Common myeloid progenitor, CD34-positive (primary cell): ENCODE data around the gene KIF12.

Source experiments
- CTCF ChIA-PET: fragments of 350-600 bp; sonication (Branson Sonifier 250); formaldehyde crosslinking; loops from one replicate; lab custom pipeline; 2021; ENCODE audit warnings: antibody characterized with exemption; lab: Charles Lee
- POLR2A ChIA-PET: fragments of 350-600 bp; sonication (Branson Sonifier 250); formaldehyde crosslinking; loops from one replicate; lab custom pipeline; 2021; ENCODE audit warnings: antibody characterized with exemption; lab: Charles Lee
- DNase-seq, 3 donors: peaks; one replicate each; pipeline versions ENCODE4 v3.0.0 to v3.0.0-alpha.2; 2013
- H3K27ac ChIP-seq, 2 experiments: 1 replicate in 1 of 2; 2 replicates in 1 of 2; pipeline ENCODE4 v1.7.0; 2013; ENCODE audit warnings: inconsistent platforms in 2 of 2, low read length in 2 of 2, mild to moderate bottlenecking in 2 of 2, low read depth in 1 of 2, moderate library complexity in 1 of 2; ENCODE audit not compliant: severe bottlenecking in 2 of 2, insufficient read depth in 1 of 2, poor library complexity in 1 of 2
- H3K27me3 ChIP-seq, 5 experiments: replicated peaks in 2 of 5; 1 replicate in 3 of 5; 2 replicates in 2 of 5; pipeline versions ENCODE4 v1.6.1 to v1.7.0; 2013; ENCODE audit warnings: low read length in 4 of 5, mild to moderate bottlenecking in 2 of 5, moderate library complexity in 2 of 5, inconsistent platforms in 1 of 5; ENCODE audit not compliant: insufficient read depth in 5 of 5, control insufficient read depth in 4 of 5
- H3K36me3 ChIP-seq, 4 experiments: 1 replicate in 2 of 4; 2 replicates in 2 of 4; pipeline versions ENCODE4 v1.6.1 to v1.7.0; 2013; ENCODE audit warnings: low read length in 3 of 4, control low read depth in 1 of 4, mild to moderate bottlenecking in 1 of 4; ENCODE audit not compliant: control insufficient read depth in 4 of 4, insufficient read depth in 4 of 4
- H3K4me1 ChIP-seq, 4 experiments: 1 replicate in 3 of 4; 2 replicates in 1 of 4; pipeline versions ENCODE4 v1.6.1 to v1.7.1; 2013; ENCODE audit warnings: low read length in 3 of 4, mild to moderate bottlenecking in 3 of 4, control low read depth in 1 of 4, inconsistent platforms in 1 of 4, moderate library complexity in 1 of 4; ENCODE audit not compliant: control insufficient read depth in 4 of 4, insufficient read depth in 4 of 4; ENCODE audit errors: control extremely low read depth in 1 of 4
- H3K4me3 ChIP-seq, 7 experiments: 1 replicate in 4 of 7; 2 replicates in 3 of 7; pipeline versions ENCODE4 v1.5.1 to v1.7.0; 2013; ENCODE audit warnings: mild to moderate bottlenecking in 7 of 7, low read length in 6 of 7, moderate library complexity in 6 of 7, inconsistent platforms in 2 of 7, low read depth in 2 of 7, control low read depth in 1 of 7; ENCODE audit not compliant: insufficient read depth in 4 of 7, control insufficient read depth in 1 of 7; ENCODE audit errors: extremely low read depth in 1 of 7
- H3K9me3 ChIP-seq, 5 experiments: 1 replicate in 4 of 5; 2 replicates in 1 of 5; pipeline versions ENCODE4 v1.6.1 to v1.7.1; 2013; ENCODE audit warnings: low read length in 4 of 5, mild to moderate bottlenecking in 2 of 5, inconsistent platforms in 1 of 5, low read depth in 1 of 5, moderate library complexity in 1 of 5; ENCODE audit not compliant: control insufficient read depth in 4 of 5, insufficient read depth in 2 of 5; ENCODE audit errors: control extremely low read depth in 1 of 5
- WGBS: methylation state at CpG from one replicate; pipeline ENCODE4 v1.1.5; 2013; ENCODE audit not compliant: insufficient coverage; 5-methylcytosine and 5-hydroxymethylcytosine counted together

KIF12 gene

DNA sequence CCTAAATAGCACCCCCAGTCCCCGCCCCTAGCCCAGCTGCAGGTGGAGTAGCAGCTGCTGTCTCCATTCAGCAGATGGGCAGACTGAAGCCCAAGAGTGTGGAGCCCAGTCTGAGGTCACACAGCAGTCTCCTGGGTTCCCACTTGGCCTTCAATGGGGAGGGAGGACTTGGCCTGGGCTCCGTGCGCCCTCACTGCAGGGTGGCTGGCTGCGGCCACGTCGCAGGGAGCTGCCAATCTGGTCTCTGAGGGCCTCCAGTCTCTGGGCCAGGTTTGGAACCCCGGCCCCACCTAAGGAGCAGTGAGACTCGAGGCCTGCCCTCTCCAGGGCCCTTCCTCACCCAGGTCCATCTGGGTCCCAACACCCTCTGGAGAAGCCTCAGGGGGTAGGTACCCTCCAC lies 7.4 kb downstream of the KIF12 start:
- Histone ChIP-seq H3K27me3 (peaks cover 0 to 10% (median 7%) of the 10 kb centered on the region in 5 experiments), H3K4me3 (no peak overlapping the region), H3K4me1 (no peaks in the 10 kb centered on the region), H3K9me3 (no peaks in the 10 kb centered on the region), H3K36me3 (no peaks in the 10 kb centered on the region), H3K27ac (no peak overlapping the region)
- ChIA-PET POLR2A (no interaction called here), CTCF (no interaction called here)
- 88% methylated on average over 6 of the region's 8 CpGs for WGBS
- DNase-seq: no peak

DNA sequence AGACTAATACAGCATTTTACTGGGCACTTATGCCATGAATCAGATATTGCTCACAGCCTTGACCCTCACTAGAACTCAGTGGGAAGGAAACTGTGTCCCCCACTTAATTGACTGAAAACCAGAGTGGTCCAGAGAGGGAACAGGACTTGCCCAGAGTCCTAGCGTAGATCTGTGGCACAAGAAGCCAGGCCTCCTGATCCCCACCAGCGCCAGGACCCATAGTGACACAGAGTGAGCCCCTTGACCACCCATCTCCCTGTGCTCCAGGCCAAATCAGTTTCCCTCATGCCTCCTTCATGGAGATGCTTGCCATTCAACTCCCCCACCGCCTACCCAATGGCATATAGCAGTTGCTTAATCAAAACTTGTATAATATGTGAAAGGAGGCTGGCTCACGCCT lies 8.3 kb downstream of the KIF12 start:
- no peaks in the 10 kb centered on the region for H3K36me3 ChIP-seq
- no peaks in the 10 kb centered on the region for H3K4me1 ChIP-seq
- no peak overlapping the region for H3K4me3 ChIP-seq
- H3K27ac ChIP-seq: no peak overlapping the region
- ChIA-PET POLR2A (no interaction called here), CTCF (no interaction called here)
- no peaks in the 10 kb centered on the region for H3K9me3 ChIP-seq
- WGBS: 100% methylated on average over 4 of the region's 4 CpGs
- H3K27me3 ChIP-seq: peaks cover 0 to 5% (median 0%) of the 10 kb centered on the region in 5 experiments
- DNase-seq: no peak

DNA sequence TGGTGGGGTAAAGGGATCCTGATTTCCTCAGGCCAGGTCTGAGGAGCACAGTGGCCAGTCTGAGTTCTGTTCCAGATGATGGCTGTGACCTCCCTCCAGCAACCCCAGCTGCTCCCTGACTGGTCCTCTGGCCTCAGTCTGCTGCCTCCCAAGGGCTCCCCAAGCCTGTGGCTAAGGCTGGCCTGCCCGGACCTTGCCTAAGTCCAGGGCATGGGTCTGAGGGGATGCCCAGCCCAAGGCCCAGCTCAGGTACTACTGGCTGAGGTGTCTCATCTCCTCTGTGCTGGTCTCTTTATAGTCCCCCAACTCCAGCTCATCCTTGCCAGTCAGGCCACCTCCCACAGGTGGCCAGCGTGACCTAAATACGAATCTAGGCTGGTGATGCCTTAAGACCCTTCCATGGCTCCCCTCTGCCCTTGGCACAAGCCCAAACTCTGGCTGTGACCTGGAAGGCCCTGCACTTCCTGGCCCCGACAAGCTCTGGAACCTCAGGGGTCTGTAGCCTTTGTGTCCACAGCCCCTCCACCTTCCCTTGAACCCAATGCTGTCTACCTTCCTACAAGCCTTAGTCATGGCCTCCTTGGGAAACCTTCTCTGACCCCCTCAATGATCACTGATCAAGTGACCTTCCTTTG lies 9.8 kb downstream of the KIF12 start:
- H3K9me3 ChIP-seq: no peaks in the 10 kb centered on the region
- POLR2A ChIA-PET: no interaction called here
- 94% methylated on average over 4 of the region's 4 CpGs for WGBS
- no peak overlapping the region for H3K4me3 ChIP-seq
- no peaks in the 10 kb centered on the region for H3K4me1 ChIP-seq
- CTCF ChIA-PET: interaction anchor here (1.0 to 1.4 kb wide), 4 partner anchors 16 to 202 kb away, joined by 3 to 5 read pairs (median 4); no protein-coding TSS in a partner anchor
- DNase-seq: no peak
- peaks cover 0 to 3% (median 0%) of the 10 kb centered on the region in 5 experiments for H3K27me3 ChIP-seq
- no peak overlapping the region for H3K27ac ChIP-seq
- H3K36me3 ChIP-seq: no peaks in the 10 kb centered on the region

DNA sequence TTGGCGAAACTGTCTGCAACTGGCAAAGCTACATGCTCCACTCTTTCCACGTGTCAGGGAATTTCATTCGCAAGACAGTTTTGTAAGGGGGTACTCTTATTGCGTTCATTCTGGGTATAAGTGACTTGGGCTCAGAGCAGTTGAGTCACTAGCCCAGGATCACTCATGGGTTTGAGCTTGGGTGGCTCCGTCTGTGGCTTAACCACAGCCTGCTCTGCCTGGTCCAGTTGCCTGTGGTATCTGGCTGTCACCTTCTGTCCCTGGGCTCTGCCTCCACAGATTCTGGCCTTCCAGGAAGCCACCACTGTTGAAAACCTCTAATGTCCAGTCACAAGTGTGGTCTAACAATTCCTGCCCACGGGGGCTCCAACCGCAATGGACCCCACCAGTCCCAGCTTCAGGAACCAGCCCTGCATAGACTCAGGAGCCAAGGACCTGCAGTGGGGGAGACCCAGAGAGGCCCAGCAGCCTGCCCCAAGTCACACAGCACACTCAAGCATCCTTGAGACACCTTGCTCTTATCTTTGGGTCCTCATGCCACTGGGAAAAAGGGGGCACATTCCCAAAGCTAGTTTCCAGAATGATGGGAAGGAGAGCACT lies 10.4 kb downstream of the KIF12 start:
- CTCF ChIA-PET: interaction anchor here (1.0 to 1.4 kb wide), 4 partner anchors 16 to 202 kb away, joined by 3 to 5 read pairs (median 4); no protein-coding TSS in a partner anchor
- Histone ChIP-seq H3K4me3 (no peak overlapping the region), H3K4me1 (no peaks in the 10 kb centered on the region), H3K9me3 (no peaks in the 10 kb centered on the region), H3K36me3 (no peaks in the 10 kb centered on the region), H3K27me3 (peaks cover 0 to 3% (median 0%) of the 10 kb centered on the region in 5 experiments), H3K27ac (no peak overlapping the region)
- POLR2A ChIA-PET: no interaction called here
- 90% methylated on average over 6 of the region's 7 CpGs for WGBS
- no peak for DNase-seq

DNA sequence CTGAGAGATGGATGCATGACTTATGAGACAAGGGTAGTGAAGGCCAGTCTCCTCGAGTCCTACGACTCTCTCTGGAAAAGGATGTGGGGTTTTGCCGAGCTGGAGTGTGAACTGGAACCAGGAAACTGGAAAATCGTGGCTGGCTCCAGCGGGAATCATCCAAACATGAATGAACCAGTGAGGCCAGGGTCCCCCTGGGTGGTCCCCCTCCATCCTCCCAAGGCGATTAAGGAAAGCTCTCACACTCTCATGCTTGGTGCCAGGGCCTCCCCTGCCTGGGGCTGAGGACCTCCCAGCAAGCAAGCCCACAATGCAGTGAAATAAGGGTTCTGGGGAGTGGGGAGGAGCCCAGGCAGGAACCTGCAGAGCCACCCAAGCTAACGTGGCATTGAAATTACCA lies 11.4 kb downstream of the KIF12 start:
- Histone ChIP-seq H3K27ac (no peak overlapping the region), H3K27me3 (peaks cover 0 to 3% (median 0%) of the 10 kb centered on the region in 5 experiments), H3K4me1 (no peaks in the 10 kb centered on the region), H3K9me3 (no peaks in the 10 kb centered on the region), H3K4me3 (no peak overlapping the region), H3K36me3 (no peaks in the 10 kb centered on the region)
- CTCF ChIA-PET: interaction anchor here (0.8 kb wide), 1 partner anchor 9 kb away, joined by 4 read pairs; no protein-coding TSS in a partner anchor
- WGBS: 84% methylated on average over 6 of the region's 7 CpGs
- no peak for DNase-seq
- POLR2A ChIA-PET: no interaction called here

DNA sequence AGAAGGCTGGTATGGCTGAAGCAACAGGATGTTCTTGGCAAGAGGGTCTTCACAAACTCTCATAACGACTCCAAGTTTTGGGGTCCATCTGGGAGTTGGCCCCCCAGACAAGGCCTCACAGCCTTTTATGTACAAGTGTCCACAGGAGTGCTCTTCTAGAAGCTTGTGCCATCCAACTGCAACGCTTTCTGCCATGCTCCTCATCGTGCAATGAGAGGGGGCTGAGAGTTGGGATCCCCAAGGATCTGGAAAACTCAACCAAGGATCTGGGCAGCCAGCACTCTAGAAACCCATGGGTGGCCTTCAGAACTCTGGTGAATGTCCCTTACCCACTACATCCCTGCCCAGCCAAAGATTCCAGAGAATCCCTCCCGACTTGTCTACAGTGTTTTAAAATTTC lies 12.5 kb downstream of the KIF12 start:
- no peaks in the 10 kb centered on the region for H3K36me3 ChIP-seq
- 91% methylated on average over 4 of the region's 4 CpGs for WGBS
- no peak overlapping the region for H3K27ac ChIP-seq
- H3K4me3 ChIP-seq: no peak overlapping the region
- ChIA-PET POLR2A (no interaction called here), CTCF (interaction anchor here (1.2 kb wide), 1 partner anchor 205 kb away, joined by 4 read pairs; no protein-coding TSS in a partner anchor)
- peaks cover 0 to 3% (median 0%) of the 10 kb centered on the region in 5 experiments for H3K27me3 ChIP-seq
- DNase-seq: no peak
- H3K4me1 ChIP-seq: no peaks in the 10 kb centered on the region
- H3K9me3 ChIP-seq: no peaks in the 10 kb centered on the region

DNA sequence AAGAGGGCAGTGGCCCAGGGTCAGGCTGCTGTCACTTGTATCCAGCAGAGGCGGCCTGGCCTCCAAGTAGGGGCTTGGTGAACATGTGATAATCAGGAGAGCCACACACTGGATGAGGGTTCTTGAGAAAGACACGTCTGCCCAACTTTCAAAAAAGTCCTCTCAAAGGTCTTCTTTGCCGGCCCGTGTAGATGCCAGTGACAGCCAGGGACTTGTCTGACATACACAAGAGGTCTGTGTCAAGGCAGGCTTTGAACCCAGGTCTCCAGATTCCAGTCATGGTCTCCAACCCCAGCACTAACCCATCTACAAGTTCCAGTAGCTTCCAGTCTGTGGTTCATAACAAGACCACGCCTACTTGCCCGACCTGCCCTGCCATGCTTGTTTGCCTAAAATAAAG lies 13.1 kb downstream of the KIF12 start:
- no peak for DNase-seq
- ChIA-PET CTCF (interaction anchor here (1.2 kb wide), 1 partner anchor 205 kb away, joined by 4 read pairs; no protein-coding TSS in a partner anchor), POLR2A (no interaction called here)
- Histone ChIP-seq H3K27me3 (peaks cover 0 to 3% (median 0%) of the 10 kb centered on the region in 5 experiments), H3K27ac (no peak overlapping the region), H3K4me1 (no peaks in the 10 kb centered on the region), H3K36me3 (no peaks in the 10 kb centered on the region), H3K4me3 (no peak overlapping the region), H3K9me3 (no peaks in the 10 kb centered on the region)
- WGBS: 98% methylated on average over 6 of the region's 6 CpGs
